ENCODE results near the gene KATNIP. TPM values are rescaled to one million over a fixed set of nuclear protein-coding genes. Genes with fewer than 3 reads are reported as not detected.

KATNIP gene
- total RNA-seq, 2 experiments from 2014 or later: 12.3 to 12.8 TPM

GRCh38 chr16:27539120-27539519, 10.8 kb upstream of the KATNIP start:
- no peaks in the 10 kb centered on the region for H3K9me3 Mint-ChIP-seq (ENCODE audit: low read depth)
- CTCF ChIA-PET: interaction anchor here (0.8 kb wide), 1 partner anchor 20 kb away, joined by 3 read pairs; no protein-coding TSS in a partner anchor
- intact Hi-C loops (cut with DNase I, micrococcal nuclease): no loop called here
- ATAC-seq: no peak
- no peak for DNase-seq
- no peaks in the 10 kb centered on the region for H3K27me3 Mint-ChIP-seq
- H3K4me1 Mint-ChIP-seq: no peaks in the 10 kb centered on the region
- H3K4me3 Mint-ChIP-seq: no peak overlapping the region
- POLR2A ChIA-PET: no interaction called here
- H3K27ac Mint-ChIP-seq: no peak overlapping the region
- peaks cover 60% of the 10 kb centered on the region for H3K36me3 Mint-ChIP-seq (ENCODE audit: low read depth)

- Mint-ChIP-seq H3K4me1 (no peaks in the 10 kb centered on the region), H3K9me3 (ENCODE audit: low read depth) (no peaks in the 10 kb centered on the region), H3K27ac (no peak overlapping the region), H3K36me3 (ENCODE audit: low read depth) (peaks cover 63% of the 10 kb centered on the region), H3K4me3 (no peak overlapping the region), H3K27me3 (no peaks in the 10 kb centered on the region)
- intact Hi-C loops (cut with DNase I, micrococcal nuclease): no loop called here
- POLR2A ChIA-PET: no interaction called here
- DNase-seq: no peak
- CTCF ChIA-PET: interaction anchor here (0.8 kb wide), 1 partner anchor 20 kb away, joined by 3 read pairs; no protein-coding TSS in a partner anchor
- no peak for ATAC-seq
Measured at GRCh38 chr16:27539636-27540035, 10.3 kb upstream of the KATNIP start.

DNA sequence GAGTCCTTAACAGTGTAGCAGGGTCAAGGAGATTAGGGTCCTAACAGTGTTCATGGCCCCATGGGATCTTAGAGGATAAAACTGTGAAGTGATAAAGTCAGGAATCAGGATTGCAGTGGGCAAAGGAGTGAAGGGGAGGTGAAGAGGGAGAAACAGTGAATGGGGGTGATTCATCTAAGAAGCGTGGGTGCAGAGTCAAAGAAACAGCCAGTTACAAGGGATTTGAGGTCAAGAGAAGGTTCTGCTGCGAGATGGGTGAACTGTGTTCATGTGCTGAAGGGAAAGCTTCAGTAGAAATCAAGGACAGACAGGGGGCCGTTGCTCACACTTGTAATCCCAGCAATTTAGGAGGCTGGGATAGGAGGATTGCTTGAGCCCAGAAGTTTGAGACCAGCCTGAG, 6.1 kb upstream of the KATNIP start:
- H3K27ac Mint-ChIP-seq: no peak overlapping the region
- no peaks in the 10 kb centered on the region for H3K9me3 Mint-ChIP-seq (ENCODE audit: low read depth)
- intact Hi-C loops (cut with DNase I, micrococcal nuclease): no loop called here
- ChIA-PET CTCF (no interaction called here), POLR2A (no interaction called here)
- no peak overlapping the region for H3K4me3 Mint-ChIP-seq
- no peak for DNase-seq
- ATAC-seq: no peak
- peaks cover 44% of the 10 kb centered on the region for H3K36me3 Mint-ChIP-seq (ENCODE audit: low read depth)
- no peaks in the 10 kb centered on the region for H3K27me3 Mint-ChIP-seq
- H3K4me1 Mint-ChIP-seq: peaks cover 19% of the 10 kb centered on the region

GRCh38 chr16:27544671-27545070, 5.3 kb upstream of the KATNIP start:
- ChIA-PET CTCF (no interaction called here), POLR2A (no interaction called here)
- Mint-ChIP-seq H3K4me3 (no peak overlapping the region), H3K4me1 (peaks cover 24% of the 10 kb centered on the region), H3K27me3 (no peaks in the 10 kb centered on the region), H3K36me3 (ENCODE audit: low read depth) (peaks cover 38% of the 10 kb centered on the region), H3K27ac (no peak overlapping the region), H3K9me3 (ENCODE audit: low read depth) (no peaks in the 10 kb centered on the region)
- no peak for DNase-seq
- intact Hi-C loops (cut with DNase I, micrococcal nuclease): no loop called here
- no peak for ATAC-seq

DNA sequence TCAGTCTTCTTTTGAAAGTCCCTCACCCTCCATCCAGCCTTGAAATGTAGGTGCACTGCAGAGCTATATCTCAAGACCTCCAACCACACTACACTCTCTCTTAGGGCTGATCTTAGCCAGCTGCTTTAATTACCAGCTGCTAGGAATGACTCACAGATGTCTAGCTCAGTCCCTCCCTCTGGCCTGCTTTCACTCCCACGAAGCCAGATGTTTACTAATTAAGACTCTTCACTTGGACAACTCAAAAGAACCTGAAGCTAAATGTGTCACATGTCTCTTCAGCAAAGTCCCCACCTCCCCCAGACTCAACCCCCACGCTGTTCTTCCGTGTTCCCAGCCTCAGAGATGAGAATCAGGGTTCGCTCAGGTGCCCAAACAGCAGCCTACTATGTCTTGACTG, 2.8 kb upstream of the KATNIP start:
- Mint-ChIP-seq H3K36me3 (ENCODE audit: low read depth) (peaks cover 20% of the 10 kb centered on the region), H3K4me3 (no peak overlapping the region), H3K4me1 (peaks cover 35% of the 10 kb centered on the region), H3K27me3 (no peaks in the 10 kb centered on the region), H3K9me3 (ENCODE audit: low read depth) (no peaks in the 10 kb centered on the region), H3K27ac (peak overlapping the region; percentile 2)
- CTCF ChIA-PET: no interaction called here
- no peak for ATAC-seq
- intact Hi-C loops (cut with DNase I, micrococcal nuclease): no loop called here
- POLR2A ChIA-PET: no interaction called here
- peak; percentile 24 for DNase-seq

DNA sequence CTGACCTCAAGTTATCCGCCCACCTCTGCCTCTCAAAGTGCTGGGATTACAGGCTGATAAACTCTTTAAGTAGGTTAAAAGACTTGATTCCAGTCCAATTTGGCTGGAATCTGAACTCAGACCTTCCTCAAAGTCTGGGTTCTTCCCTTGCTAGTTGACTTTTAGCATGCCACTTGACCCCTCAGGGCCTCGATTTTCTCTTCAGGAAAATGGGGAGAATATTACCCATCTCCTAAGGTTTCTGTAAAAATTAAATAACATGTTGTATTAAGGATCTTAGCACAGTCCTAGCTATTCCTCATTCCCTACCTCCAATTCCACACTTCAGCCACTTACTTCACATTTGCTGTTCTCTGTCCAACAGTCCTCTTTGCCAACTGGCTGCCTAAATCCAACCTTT, 2.1 kb upstream of the KATNIP start:
- intact Hi-C loops (cut with DNase I, micrococcal nuclease): no loop called here
- CTCF ChIA-PET: no interaction called here
- DNase-seq (no peak), ATAC-seq (no peak)
- H3K4me1 Mint-ChIP-seq: peaks cover 35% of the 10 kb centered on the region
- peaks cover 17% of the 10 kb centered on the region for H3K36me3 Mint-ChIP-seq (ENCODE audit: low read depth)
- POLR2A ChIA-PET: no interaction called here
- no peak overlapping the region for H3K27ac Mint-ChIP-seq
- no peaks in the 10 kb centered on the region for H3K9me3 Mint-ChIP-seq (ENCODE audit: low read depth)
- H3K27me3 Mint-ChIP-seq: no peaks in the 10 kb centered on the region
- H3K4me3 Mint-ChIP-seq: no peak overlapping the region

GRCh38 chr16:27549464-27549745, 539 bp upstream of the KATNIP start:
- Mint-ChIP-seq H3K4me3 (peak overlapping the region; percentile 94), H3K27ac (peak overlapping the region; percentile 52), H3K27me3 (no peaks in the 10 kb centered on the region), H3K9me3 (ENCODE audit: low read depth) (no peaks in the 10 kb centered on the region), H3K4me1 (peaks cover 35% of the 10 kb centered on the region), H3K36me3 (ENCODE audit: low read depth) (peaks cover 8% of the 10 kb centered on the region)
- ChIA-PET POLR2A (interaction anchor here (0.7 to 0.9 kb wide), 3 partner anchors 11 to 175 kb away, joined by 3 to 4 read pairs (median 3); no protein-coding TSS in a partner anchor), CTCF (interaction anchor here (0.6 to 1.6 kb wide), 7 partner anchors 9 to 724 kb away, joined by 3 to 5 read pairs (median 4); no protein-coding TSS in a partner anchor)
- intact Hi-C loops (cut with DNase I, micrococcal nuclease): no loop called here
- DNase-seq (no peak), ATAC-seq (peak; percentile 27)

DNA sequence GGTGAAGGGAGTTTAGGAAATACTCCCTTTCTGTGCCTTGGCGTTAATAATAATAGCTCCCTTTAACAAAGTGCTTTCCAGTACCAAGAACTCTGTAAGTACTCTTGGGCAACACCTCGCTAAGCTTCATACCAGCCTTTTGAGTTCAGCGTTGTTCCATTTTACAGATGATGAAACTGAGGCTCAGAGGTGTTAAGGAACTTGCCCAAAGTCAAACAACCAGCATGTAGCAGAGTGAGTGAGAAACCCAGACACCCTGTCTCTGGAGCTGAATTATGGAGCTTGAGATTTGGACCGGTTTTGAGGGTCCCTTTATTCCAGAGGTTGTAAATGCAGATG, 607 bp downstream of the KATNIP start:
- intact Hi-C loops (cut with DNase I, micrococcal nuclease): loop anchor here in 1 of 2 experiments (1.0 to 10.0 kb wide), 4 partner anchors 28 to 1004 kb away; partner anchors contain the start of genes APOBR, CLN3, KDM8 and SGF29
- H3K27ac Mint-ChIP-seq: peak overlapping the region; percentile 81
- peak overlapping the region; percentile 94 for H3K4me3 Mint-ChIP-seq
- DNase-seq (no peak), ATAC-seq (no peak)
- CTCF ChIA-PET: interaction anchor here (1.1 to 1.6 kb wide), 4 partner anchors 10 to 21 kb away, joined by 3 to 5 read pairs (median 4); no protein-coding TSS in a partner anchor
- peaks cover 35% of the 10 kb centered on the region for H3K4me1 Mint-ChIP-seq
- POLR2A ChIA-PET: interaction anchor here (0.6 kb wide), 1 partner anchor 1474 kb away, joined by 4 read pairs; no protein-coding TSS in a partner anchor
- H3K27me3 Mint-ChIP-seq: no peaks in the 10 kb centered on the region
- no peaks in the 10 kb centered on the region for H3K9me3 Mint-ChIP-seq (ENCODE audit: low read depth)
- peaks cover 1% of the 10 kb centered on the region for H3K36me3 Mint-ChIP-seq (ENCODE audit: low read depth)

DNA sequence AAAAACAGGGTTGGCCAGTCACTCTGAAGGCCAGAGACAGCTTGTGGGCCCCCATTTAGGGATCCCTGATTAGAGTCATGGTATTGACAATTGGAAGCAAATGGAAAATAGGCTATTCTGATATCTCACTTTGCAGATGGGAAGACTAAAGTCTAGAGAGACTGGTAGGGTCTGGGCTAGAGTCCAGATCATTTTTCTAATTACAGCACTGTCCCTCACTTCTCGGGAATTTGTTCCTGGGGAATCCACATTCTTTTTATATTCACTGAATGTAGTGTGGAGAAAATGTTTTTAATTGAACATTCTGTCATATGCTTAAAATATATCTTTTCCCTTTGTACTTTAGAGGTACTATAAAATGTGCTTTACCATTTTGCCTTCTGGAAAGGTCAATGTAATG, 1.1 kb downstream of the KATNIP start:
- intact Hi-C loops (cut with DNase I, micrococcal nuclease): loop anchor here in 1 of 2 experiments (5.0 to 10.0 kb wide), 2 partner anchors 941 to 1004 kb away; partner anchors contain the start of genes APOBR, CLN3 and SGF29
- peaks cover under 1% of the 10 kb centered on the region for H3K36me3 Mint-ChIP-seq (ENCODE audit: low read depth)
- H3K9me3 Mint-ChIP-seq (ENCODE audit: low read depth): no peaks in the 10 kb centered on the region
- ChIA-PET POLR2A (no interaction called here), CTCF (interaction anchor here (1.1 to 1.6 kb wide), 3 partner anchors 11 to 21 kb away, joined by 3 to 4 read pairs (median 3); no protein-coding TSS in a partner anchor)
- no peak for DNase-seq
- no peak for ATAC-seq
- no peak overlapping the region for H3K27ac Mint-ChIP-seq
- H3K4me3 Mint-ChIP-seq: peak overlapping the region; percentile 94
- no peaks in the 10 kb centered on the region for H3K27me3 Mint-ChIP-seq
- peaks cover 35% of the 10 kb centered on the region for H3K4me1 Mint-ChIP-seq

DNA sequence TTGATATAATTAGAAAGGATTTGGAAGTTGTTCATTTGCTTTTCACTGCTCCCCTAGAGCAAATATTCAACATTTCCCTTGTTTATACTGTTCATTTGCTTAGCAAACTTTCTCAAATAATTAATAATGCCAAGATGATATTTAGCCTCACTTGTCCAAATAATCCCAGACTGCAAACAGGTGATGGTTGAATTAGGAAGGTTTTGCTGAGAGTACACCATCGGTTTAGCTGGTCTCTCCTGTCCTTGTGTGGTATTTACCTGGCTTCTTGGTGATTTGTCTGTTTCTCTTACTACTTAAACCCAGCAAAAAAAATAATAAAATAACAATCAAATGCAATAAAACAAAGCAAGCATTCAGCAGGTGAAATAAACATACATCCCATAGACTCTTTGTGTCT, 6.5 kb downstream of the KATNIP start:
- ATAC-seq (no peak), DNase-seq (no peak)
- H3K27me3 Mint-ChIP-seq: no peaks in the 10 kb centered on the region
- intact Hi-C loops (cut with DNase I, micrococcal nuclease): loop anchor here in 1 of 2 experiments (10.0 kb wide), 1 partner anchor 998 kb away; the partner anchor contains the start of gene SGF29
- no peaks in the 10 kb centered on the region for H3K4me1 Mint-ChIP-seq
- H3K36me3 Mint-ChIP-seq (ENCODE audit: low read depth): no peaks in the 10 kb centered on the region
- H3K4me3 Mint-ChIP-seq: no peak overlapping the region
- CTCF ChIA-PET: interaction anchor here (0.7 kb wide), 1 partner anchor 406 kb away, joined by 3 read pairs; no protein-coding TSS in a partner anchor
- no peak overlapping the region for H3K27ac Mint-ChIP-seq
- POLR2A ChIA-PET: interaction anchor here (0.6 kb wide), 1 partner anchor 11 kb away, joined by 3 read pairs; no protein-coding TSS in a partner anchor
- no peaks in the 10 kb centered on the region for H3K9me3 Mint-ChIP-seq (ENCODE audit: low read depth)

GRCh38 chr16:27558434-27558833, 8.5 kb downstream of the KATNIP start:
- DNase-seq (no peak), ATAC-seq (no peak)
- Mint-ChIP-seq H3K27ac (no peak overlapping the region), H3K4me3 (no peak overlapping the region), H3K4me1 (no peaks in the 10 kb centered on the region), H3K9me3 (ENCODE audit: low read depth) (no peaks in the 10 kb centered on the region), H3K36me3 (ENCODE audit: low read depth) (no peaks in the 10 kb centered on the region), H3K27me3 (no peaks in the 10 kb centered on the region)
- ChIA-PET POLR2A (no interaction called here), CTCF (interaction anchor here (0.8 kb wide), 1 partner anchor 19 kb away, joined by 3 read pairs; no protein-coding TSS in a partner anchor)
- intact Hi-C loops (cut with DNase I, micrococcal nuclease): loop anchor here in 1 of 2 experiments (10.0 kb wide), 1 partner anchor 996 kb away; the partner anchor contains the start of gene SGF29

DNA sequence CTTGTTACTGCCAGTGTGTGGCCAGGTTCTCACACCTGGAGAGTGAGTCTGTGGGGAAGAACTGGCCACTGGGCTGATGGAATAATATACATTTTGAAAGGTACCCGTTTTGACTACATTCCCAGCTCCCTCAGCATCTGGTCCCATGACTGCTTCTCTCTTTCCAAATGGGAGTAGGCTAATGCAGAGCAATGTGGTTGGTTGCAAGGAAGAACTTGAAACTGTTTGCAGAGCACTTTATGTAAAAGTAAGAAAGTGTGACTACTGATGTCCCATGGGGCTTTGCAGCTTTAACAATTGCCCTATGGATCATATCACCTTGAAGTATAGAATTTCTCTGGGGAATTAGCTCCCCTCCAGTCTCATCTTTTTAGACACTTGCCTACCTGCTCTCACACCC, 9.0 kb downstream of the KATNIP start:
- CTCF ChIA-PET: interaction anchor here (0.8 kb wide), 1 partner anchor 19 kb away, joined by 3 read pairs; no protein-coding TSS in a partner anchor
- intact Hi-C loops (cut with DNase I, micrococcal nuclease): loop anchor here in 1 of 2 experiments (10.0 kb wide), 1 partner anchor 996 kb away; the partner anchor contains the start of gene SGF29

More for the DNA sequence above, 9.0 kb downstream of the KATNIP start:
- Mint-ChIP-seq H3K36me3 (ENCODE audit: low read depth) (no peaks in the 10 kb centered on the region), H3K9me3 (ENCODE audit: low read depth) (no peaks in the 10 kb centered on the region), H3K4me3 (no peak overlapping the region), H3K4me1 (no peaks in the 10 kb centered on the region), H3K27ac (no peak overlapping the region), H3K27me3 (no peaks in the 10 kb centered on the region)
- no peak for DNase-seq
- POLR2A ChIA-PET: no interaction called here
- ATAC-seq: no peak
